GM10266 (cell line): ENCODE data around the gene SCN5A.

ENCODE experiments used
- DNase-seq: peaks from one replicate; pipeline ENCODE4 v3.0.0; 2012; ENCODE audit errors: extremely low spot score
- CTCF ChIP-seq: IDR thresholded peaks from 2 replicates; pipeline ENCODE4 v1.5.1; 2012; ENCODE audit warnings: mild to moderate bottlenecking, low read depth; ENCODE audit not compliant: control insufficient read depth, insufficient read depth; ENCODE audit errors: missing control alignments

SCN5A gene

GRCh38 chr3:38549486-38549885 lies 100.0 kb downstream of the SCN5A start:
- no peak for DNase-seq
- TF ChIP-seq CTCF, result no peak

GRCh38 chr3:38549082-38549481 lies 100.4 kb downstream of the SCN5A start:
- no peak for TF ChIP-seq CTCF
- no peak for DNase-seq

- TF ChIP-seq CTCF, result no peak
- no peak for DNase-seq
Observed at GRCh38 chr3:38548154-38548931, 101.1 kb downstream of the SCN5A start.

- no peak for TF ChIP-seq CTCF
- no peak for DNase-seq
Observed at GRCh38 chr3:38545983-38546382, 103.5 kb downstream of the SCN5A start.

- no peak for DNase-seq
- no peak for TF ChIP-seq CTCF
Observed at GRCh38 chr3:38545550-38545949, 103.9 kb downstream of the SCN5A start.

- DNase-seq, result no peak
- no peak for TF ChIP-seq CTCF
Observed at GRCh38 chr3:38544926-38545325, 104.6 kb downstream of the SCN5A start.

GRCh38 chr3:38543586-38543985 lies 105.9 kb downstream of the SCN5A start:
- DNase-seq, result no peak
- TF ChIP-seq CTCF, result no peak
